Keratinocyte (primary cell): ENCODE data around the gene RGS9. TPM values are rescaled to one million over a fixed set of nuclear protein-coding genes. Genes with fewer than 3 reads are reported as not detected.

Experiments
- DNase-seq: peaks from one replicate; pipeline ENCODE4 v3.0.0-alpha.2; 2011; ENCODE audit warnings: low read depth, missing footprints, low spot score
- FAIRE-seq: peaks from 2 replicates; lab custom pipeline; 2011; peaks lifted over from hg19 to GRCh38; lab: Jason Lieb, UNC
- H2AFZ ChIP-seq: 2 replicates; pipeline ENCODE4 v1.6.0; 2012; ENCODE audit warnings: low read length, control low read depth, inconsistent platforms; ENCODE audit not compliant: control insufficient read depth
- H3K27ac ChIP-seq: 2 replicates; pipeline ENCODE4 v1.5.1; 2011; ENCODE audit warnings: low read length; ENCODE audit not compliant: control insufficient read depth, insufficient read depth
- H3K27me3 ChIP-seq: 3 replicates; pipeline ENCODE4 v1.6.0; 2011; ENCODE audit warnings: low read length; ENCODE audit not compliant: control insufficient read depth, insufficient read depth; ENCODE audit errors: extremely low read depth
- H3K36me3 ChIP-seq, 2 experiments: 2 replicates in 1 of 2; 3 replicates in 1 of 2; pipeline ENCODE4 v1.5.1; 2011; ENCODE audit warnings: low read length in 2 of 2, mild to moderate bottlenecking in 1 of 2; ENCODE audit not compliant: control insufficient read depth in 2 of 2, insufficient read depth in 2 of 2; ENCODE audit errors: extremely low read depth in 1 of 2
- H3K4me1 ChIP-seq: 3 replicates; pipeline ENCODE4 v1.5.1; 2011; ENCODE audit warnings: low read length; ENCODE audit not compliant: control insufficient read depth, insufficient read depth; ENCODE audit errors: extremely low read depth
- H3K4me2 ChIP-seq: 3 replicates; pipeline ENCODE4 v1.6.0; 2011; ENCODE audit warnings: low read depth, low read length; ENCODE audit not compliant: control insufficient read depth, insufficient read depth; ENCODE audit errors: extremely low read depth
- H3K4me3 ChIP-seq, 3 experiments: fragments of 200-600 bp in 1 of 3; sonication (generic) in 1 of 3; 2 replicates in 2 of 3; 3 replicates in 1 of 3; pipeline ENCODE4 v1.5.1; 2011 to 2016; ENCODE audit warnings: low read length in 3 of 3, mild to moderate bottlenecking in 3 of 3, control low read depth in 2 of 3, inconsistent platforms in 1 of 3, low read depth in 1 of 3, mixed read lengths in 1 of 3, mixed run types in 1 of 3, moderate library complexity in 1 of 3; ENCODE audit not compliant: control insufficient read depth in 2 of 3, insufficient read depth in 2 of 3; ENCODE audit errors: extremely low read depth in 1 of 3
- H3K79me2 ChIP-seq: 2 replicates; pipeline ENCODE4 v1.6.0; 2012; ENCODE audit warnings: low read length; ENCODE audit not compliant: control insufficient read depth, insufficient read depth
- H3K9ac ChIP-seq: 3 replicates; pipeline ENCODE4 v1.6.0; 2011; ENCODE audit warnings: low read length; ENCODE audit not compliant: control insufficient read depth, insufficient read depth; ENCODE audit errors: extremely low read depth
- H3K9me1 ChIP-seq: 3 replicates; pipeline ENCODE4 v1.6.0; 2011; ENCODE audit warnings: low read length; ENCODE audit not compliant: control insufficient read depth, insufficient read depth; ENCODE audit errors: extremely low read depth
- H3K9me3 ChIP-seq: 2 replicates; pipeline ENCODE4 v1.5.1; 2012; ENCODE audit warnings: low read depth, low read length; ENCODE audit not compliant: control insufficient read depth
- H4K20me1 ChIP-seq: 3 replicates; pipeline ENCODE4 v1.6.0; 2011; ENCODE audit warnings: low read length; ENCODE audit not compliant: control insufficient read depth, insufficient read depth; ENCODE audit errors: extremely low read depth
- CTCF ChIP-seq, 3 experiments: IDR thresholded peaks in 1 of 3; conservative IDR thresholded peaks in 1 of 3; optimal IDR thresholded peaks in 1 of 3; 2 replicates in 2 of 3; 3 replicates in 1 of 3; pipeline versions ENCODE3 to v1.5.1; 2011; ENCODE audit warnings: low read length in 3 of 3, mild to moderate bottlenecking in 3 of 3, moderate library complexity in 2 of 3, control low read depth in 1 of 3, inconsistent platforms in 1 of 3; ENCODE audit not compliant: insufficient read depth in 2 of 3; ENCODE audit errors: extremely low read depth in 1 of 3
- EZH2 ChIP-seq: IDR thresholded peaks from one replicate; pipeline ENCODE4 v1.6.1; 2012; ENCODE audit warnings: inconsistent platforms, mild to moderate bottlenecking, low read length, moderate library complexity
- dilution Hi-C: fragments of 300-500 bp; cut with MboI; formaldehyde crosslinking; loops from one replicate; pipeline ENCODE4 v1.7.0; 2020; ENCODE audit warnings: low sequenced_read_pairs; ENCODE audit not compliant: extremely low pct_ligation_motif_present
- polyA plus RNA-seq, 5 experiments: library from polyadenylated mRNA; depleted of rRNA in 3 of 5; stranded (reverse) in 3 of 5; stranded (forward) in 1 of 5; unstranded in 1 of 5; fragments of >200 nt; gene quantifications; 1 replicate in 1 of 5; 2 replicates in 3 of 5; 3 replicates in 1 of 5; pipeline versions ENCODE4 v1.2.1 to v1.2.3, GENCODE V29; 2011 to 2012; ENCODE audit warnings: missing spikeins in 2 of 5, low read depth in 1 of 5, low replicate concordance in 1 of 5

The RGS9 gene
- polyA plus RNA-seq, 1 donor (not counting 4 experiments of a cell fraction or from before 2014, with no cell fraction given), result 4.8 TPM

DNA sequence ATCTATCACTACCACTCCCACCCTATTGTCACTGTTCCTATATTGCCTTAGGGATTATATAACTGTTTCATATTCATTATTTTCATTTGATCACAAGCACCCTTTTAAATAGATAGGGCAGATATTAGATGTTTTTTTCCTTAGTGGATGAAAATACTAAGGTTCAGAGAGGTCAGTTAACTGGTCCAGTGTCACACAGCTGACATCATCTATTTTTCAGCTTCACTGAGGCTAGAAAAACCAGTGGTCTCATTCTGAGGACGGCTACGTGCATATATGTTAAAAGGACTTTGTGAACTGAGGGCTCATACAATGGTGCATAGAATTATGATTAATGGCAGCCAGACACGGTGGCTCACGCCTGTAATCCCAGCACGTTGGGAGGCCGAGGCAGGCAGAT lies 29.0 kb upstream of the RGS9 start:
- DNase-seq (no peak), FAIRE-seq (no peak)
- Histone ChIP-seq H3K9me3 (no peaks in the 10 kb centered on the region), H3K4me3 (no peak overlapping the region), H3K27ac (peak overlapping the region; percentile 78), H2AFZ (no peak overlapping the region), H3K27me3 (no peaks in the 10 kb centered on the region), H3K9me1 (peaks cover 2% of the 10 kb centered on the region), H3K36me3 (no peaks in the 10 kb centered on the region), H3K9ac (no peak overlapping the region), H3K4me2 (no peak overlapping the region), H4K20me1 (no peaks in the 10 kb centered on the region), H3K79me2 (no peaks in the 10 kb centered on the region), H3K4me1 (peaks cover 29% of the 10 kb centered on the region)
- TF ChIP-seq EZH2 (no peak), CTCF (optimal IDR thresholded peaks at IDR 0.05 in 1 of 3, IDR thresholded peaks at IDR 0.05 in 1 of 3, conservative IDR thresholded peaks at IDR 0.05 in 1 of 3; ENCODE audit: extremely low read depth in 1 of 3, insufficient read depth in 2 of 3, low read length in 3 of 3) (no peak)
- dilution Hi-C loops, result no loop called here

DNA sequence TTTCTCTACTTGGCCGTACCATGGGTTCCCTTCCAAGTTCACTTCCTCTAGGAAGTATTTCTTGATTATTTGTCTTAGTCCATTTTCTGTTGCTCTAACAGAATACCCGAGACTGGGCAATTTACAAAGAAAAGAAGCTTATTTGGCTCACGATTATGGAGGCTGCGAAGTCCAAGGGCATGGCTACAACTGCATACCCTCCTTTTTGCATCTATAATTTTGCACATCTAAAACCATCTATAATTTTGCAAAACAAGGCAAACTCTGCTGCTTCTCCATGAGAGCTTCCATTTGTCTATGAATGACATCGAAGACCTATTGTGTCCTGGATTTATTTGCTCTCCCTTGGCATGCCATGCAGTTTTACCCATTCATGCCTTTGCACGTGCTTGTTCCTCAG lies 27.6 kb upstream of the RGS9 start:
- Histone ChIP-seq H3K4me1 (peaks cover 19% of the 10 kb centered on the region), H3K27ac (no peak overlapping the region), H3K9me3 (no peaks in the 10 kb centered on the region), H3K9me1 (no peaks in the 10 kb centered on the region), H3K27me3 (no peaks in the 10 kb centered on the region), H3K36me3 (no peaks in the 10 kb centered on the region), H4K20me1 (no peaks in the 10 kb centered on the region), H2AFZ (no peak overlapping the region), H3K4me3 (no peak overlapping the region), H3K4me2 (no peak overlapping the region), H3K79me2 (no peaks in the 10 kb centered on the region), H3K9ac (no peak overlapping the region)
- FAIRE-seq (no peak), DNase-seq (no peak)
- dilution Hi-C loops, result no loop called here
- TF ChIP-seq CTCF (optimal IDR thresholded peaks at IDR 0.05 in 1 of 3, IDR thresholded peaks at IDR 0.05 in 1 of 3, conservative IDR thresholded peaks at IDR 0.05 in 1 of 3; ENCODE audit: extremely low read depth in 1 of 3, insufficient read depth in 2 of 3, low read length in 3 of 3), result no peak
